ENCODE data around the gene IL1RAPL1.

The IL1RAPL1 gene

GRCh38 chrX:29071525-29072320 is 484.5 kb downstream of the IL1RAPL1 start:
- no peak overlapping the region for H3K4me3 ChIP-seq (ENCODE audit: low read length in 2 of 2)
- H3K4ac ChIP-seq (ENCODE audit: low read length) = no peak overlapping the region
- H2BK120ac ChIP-seq (ENCODE audit: low read depth, low read length) = no peak overlapping the region
- no peak overlapping the region for H2BK5ac ChIP-seq (ENCODE audit: low read length)
- no peak overlapping the region for H3K23ac ChIP-seq (ENCODE audit: low read depth, low read length, poor library complexity)
- H4K8ac ChIP-seq (ENCODE audit: low read depth, low read length) = no peak overlapping the region
- H3K79me1 ChIP-seq (ENCODE audit: low read depth, low read length) = no peaks in the 10 kb centered on the region
- no peaks in the 10 kb centered on the region for H3K4me1 ChIP-seq (ENCODE audit: control insufficient read depth in 2 of 2, insufficient read depth in 1 of 2, low read depth in 1 of 2, low read length in 2 of 2)
- DNase-seq (ENCODE audit: low spot score) = no peak
- no peaks in the 10 kb centered on the region for H3K36me3 ChIP-seq (replicated peaks in 1 of 2; ENCODE audit: control insufficient read depth in 2 of 2, insufficient read depth in 2 of 2, low read length in 2 of 2)
- H2AFZ ChIP-seq (ENCODE audit: low read length) = no peak overlapping the region
- no peak overlapping the region for H3K18ac ChIP-seq (ENCODE audit: low read length)
- no peak overlapping the region for H3K9ac ChIP-seq (ENCODE audit: low read depth, low read length, poor library complexity)
- no peaks in the 10 kb centered on the region for H3K9me3 ChIP-seq (replicated peaks in 1 of 2; ENCODE audit: control insufficient read depth in 2 of 2, insufficient read depth in 1 of 2, low read depth in 1 of 2, low read length in 2 of 2)
- no peaks in the 10 kb centered on the region for H3K27me3 ChIP-seq (ENCODE audit: control insufficient read depth in 3 of 3, insufficient read depth in 3 of 3, low read depth in 1 of 3, low read length in 3 of 3)
- no peak overlapping the region for H2BK15ac ChIP-seq (ENCODE audit: low read length)
- H2AK5ac ChIP-seq (ENCODE audit: low read depth, low read length) = no peak overlapping the region
- H2BK12ac ChIP-seq (ENCODE audit: low read length) = no peak overlapping the region
- H3K4me2 ChIP-seq (ENCODE audit: insufficient read depth, low read length, poor library complexity, severe bottlenecking) = no peak overlapping the region
- no peak overlapping the region for H4K91ac ChIP-seq (ENCODE audit: low read depth, low read length, poor library complexity)
- no peak overlapping the region for H3K14ac ChIP-seq (ENCODE audit: low read length)
- no CpG with 5 or more reads among the region's 5 CpGs for whole genome bisulfite sequencing, 2 donors (ENCODE audit: extremely low coverage in 2 of 2, insufficient read length in 2 of 2, insufficient replicate concordance in 1 of 2)
- H3K27ac ChIP-seq (replicated peaks; ENCODE audit: low read length) = no peak overlapping the region

- Histone ChIP-seq H3K79me1 (ENCODE audit: low read depth, low read length) (no peaks in the 10 kb centered on the region), H4K8ac (ENCODE audit: low read depth, low read length) (no peak overlapping the region), H2BK120ac (ENCODE audit: low read depth, low read length) (no peak overlapping the region), H3K4me1 (ENCODE audit: control insufficient read depth in 2 of 2, insufficient read depth in 1 of 2, low read depth in 1 of 2, low read length in 2 of 2) (no peaks in the 10 kb centered on the region), H2BK5ac (ENCODE audit: low read length) (no peak overlapping the region), H3K36me3 (replicated peaks in 1 of 2; ENCODE audit: control insufficient read depth in 2 of 2, insufficient read depth in 2 of 2, low read length in 2 of 2) (no peaks in the 10 kb centered on the region), H3K14ac (ENCODE audit: low read length) (no peak overlapping the region), H3K9me3 (replicated peaks in 1 of 2; ENCODE audit: control insufficient read depth in 2 of 2, insufficient read depth in 1 of 2, low read depth in 1 of 2, low read length in 2 of 2) (no peaks in the 10 kb centered on the region), H3K27ac (replicated peaks; ENCODE audit: low read length) (no peak overlapping the region), H4K91ac (ENCODE audit: low read depth, low read length, poor library complexity) (no peak overlapping the region), H2BK12ac (ENCODE audit: low read length) (no peak overlapping the region), H3K4me2 (ENCODE audit: insufficient read depth, low read length, poor library complexity, severe bottlenecking) (no peak overlapping the region), H2BK15ac (ENCODE audit: low read length) (no peak overlapping the region), H2AFZ (ENCODE audit: low read length) (no peak overlapping the region), H3K9ac (ENCODE audit: low read depth, low read length, poor library complexity) (no peak overlapping the region), H3K4ac (ENCODE audit: low read length) (no peak overlapping the region), H2AK5ac (ENCODE audit: low read depth, low read length) (no peak overlapping the region), H3K27me3 (ENCODE audit: control insufficient read depth in 3 of 3, insufficient read depth in 3 of 3, low read depth in 1 of 3, low read length in 3 of 3) (no peaks in the 10 kb centered on the region), H3K23ac (ENCODE audit: low read depth, low read length, poor library complexity) (no peak overlapping the region), H3K18ac (ENCODE audit: low read length) (no peak overlapping the region), H3K4me3 (ENCODE audit: low read length in 2 of 2) (no peak overlapping the region)
- DNase-seq (ENCODE audit: low spot score) = no peak
- WGBS, 2 donors (ENCODE audit: extremely low coverage in 2 of 2, insufficient read length in 2 of 2, insufficient replicate concordance in 1 of 2) = no CpG with 5 or more reads among the region's 3 CpGs
Observed at GRCh38 chrX:29082558-29082957, 495.3 kb downstream of the IL1RAPL1 start.

- Histone ChIP-seq H2AFZ (ENCODE audit: low read length) (no peak overlapping the region), H2BK12ac (ENCODE audit: low read length) (no peak overlapping the region), H2BK15ac (ENCODE audit: low read length) (no peak overlapping the region), H3K27me3 (ENCODE audit: control insufficient read depth in 3 of 3, insufficient read depth in 3 of 3, low read depth in 1 of 3, low read length in 3 of 3) (no peaks in the 10 kb centered on the region), H3K4me2 (ENCODE audit: insufficient read depth, low read length, poor library complexity, severe bottlenecking) (no peak overlapping the region), H3K4ac (ENCODE audit: low read length) (no peak overlapping the region), H3K4me3 (ENCODE audit: low read length in 2 of 2) (no peak overlapping the region), H2BK120ac (ENCODE audit: low read depth, low read length) (no peak overlapping the region), H3K27ac (replicated peaks; ENCODE audit: low read length) (no peak overlapping the region), H3K18ac (ENCODE audit: low read length) (no peak overlapping the region), H3K9ac (ENCODE audit: low read depth, low read length, poor library complexity) (no peak overlapping the region), H3K36me3 (replicated peaks in 1 of 2; ENCODE audit: control insufficient read depth in 2 of 2, insufficient read depth in 2 of 2, low read length in 2 of 2) (no peaks in the 10 kb centered on the region), H2AK5ac (ENCODE audit: low read depth, low read length) (no peak overlapping the region), H3K4me1 (ENCODE audit: control insufficient read depth in 2 of 2, insufficient read depth in 1 of 2, low read depth in 1 of 2, low read length in 2 of 2) (no peaks in the 10 kb centered on the region), H3K14ac (ENCODE audit: low read length) (no peak overlapping the region), H3K9me3 (replicated peaks in 1 of 2; ENCODE audit: control insufficient read depth in 2 of 2, insufficient read depth in 1 of 2, low read depth in 1 of 2, low read length in 2 of 2) (no peaks in the 10 kb centered on the region), H2BK5ac (ENCODE audit: low read length) (no peak overlapping the region), H4K91ac (ENCODE audit: low read depth, low read length, poor library complexity) (no peak overlapping the region), H4K8ac (ENCODE audit: low read depth, low read length) (no peak overlapping the region), H3K23ac (ENCODE audit: low read depth, low read length, poor library complexity) (no peak overlapping the region), H3K79me1 (ENCODE audit: low read depth, low read length) (no peaks in the 10 kb centered on the region)
- no peak for DNase-seq (ENCODE audit: low spot score)
- no CpG with 5 or more reads among the region's 2 CpGs for WGBS, 2 donors (ENCODE audit: extremely low coverage in 2 of 2, insufficient read length in 2 of 2, insufficient replicate concordance in 1 of 2)
Observed at GRCh38 chrX:29083823-29084222, 496.6 kb downstream of the IL1RAPL1 start.

GRCh38 chrX:29090811-29091210 is 503.6 kb downstream of the IL1RAPL1 start:
- no peak overlapping the region for H2AFZ ChIP-seq (ENCODE audit: low read length)
- no peak overlapping the region for H3K23ac ChIP-seq (ENCODE audit: low read depth, low read length, poor library complexity)
- no peak overlapping the region for H3K9ac ChIP-seq (ENCODE audit: low read depth, low read length, poor library complexity)
- H3K36me3 ChIP-seq (replicated peaks in 1 of 2; ENCODE audit: control insufficient read depth in 2 of 2, insufficient read depth in 2 of 2, low read length in 2 of 2) = no peaks in the 10 kb centered on the region
- no peak overlapping the region for H3K4ac ChIP-seq (ENCODE audit: low read length)
- H4K91ac ChIP-seq (ENCODE audit: low read depth, low read length, poor library complexity) = no peak overlapping the region
- DNase-seq (ENCODE audit: low spot score) = no peak
- no peak overlapping the region for H2BK15ac ChIP-seq (ENCODE audit: low read length)
- no peak overlapping the region for H3K4me2 ChIP-seq (ENCODE audit: insufficient read depth, low read length, poor library complexity, severe bottlenecking)
- no peaks in the 10 kb centered on the region for H3K79me1 ChIP-seq (ENCODE audit: low read depth, low read length)
- H3K27ac ChIP-seq (replicated peaks; ENCODE audit: low read length) = no peak overlapping the region
- H3K14ac ChIP-seq (ENCODE audit: low read length) = no peak overlapping the region
- no peak overlapping the region for H3K18ac ChIP-seq (ENCODE audit: low read length)
- H2BK5ac ChIP-seq (ENCODE audit: low read length) = no peak overlapping the region
- no peaks in the 10 kb centered on the region for H3K27me3 ChIP-seq (ENCODE audit: control insufficient read depth in 3 of 3, insufficient read depth in 3 of 3, low read depth in 1 of 3, low read length in 3 of 3)
- no peaks in the 10 kb centered on the region for H3K9me3 ChIP-seq (replicated peaks in 1 of 2; ENCODE audit: control insufficient read depth in 2 of 2, insufficient read depth in 1 of 2, low read depth in 1 of 2, low read length in 2 of 2)
- H3K4me3 ChIP-seq (ENCODE audit: low read length in 2 of 2) = no peak overlapping the region
- H3K4me1 ChIP-seq (ENCODE audit: control insufficient read depth in 2 of 2, insufficient read depth in 1 of 2, low read depth in 1 of 2, low read length in 2 of 2) = no peaks in the 10 kb centered on the region
- no peak overlapping the region for H4K8ac ChIP-seq (ENCODE audit: low read depth, low read length)
- H2BK120ac ChIP-seq (ENCODE audit: low read depth, low read length) = no peak overlapping the region
- no peak overlapping the region for H2BK12ac ChIP-seq (ENCODE audit: low read length)
- no peak overlapping the region for H2AK5ac ChIP-seq (ENCODE audit: low read depth, low read length)
- no CpG with 5 or more reads among the region's 2 CpGs for WGBS, 2 donors (ENCODE audit: extremely low coverage in 2 of 2, insufficient read length in 2 of 2, insufficient replicate concordance in 1 of 2)

Measured in neuronal stem cell (in vitro differentiated cells).